GM23338 (cell line): ENCODE results near the gene PSMB10.

Experiments
- CREB1 ChIP-seq: fragments of 250-450 bp; sonication (Bioruptor Pico); IDR thresholded peaks from 2 replicates; pipeline ENCODE4 v1.5.0; 2020; ENCODE audit warnings: low read depth, mild to moderate bottlenecking, moderate library complexity
- CTCF ChIP-seq, 2 experiments: fragments of 200-600 bp in 1 of 2; sonication (generic) in 1 of 2; conservative IDR thresholded peaks; 2 replicates each; pipeline versions ENCODE4 v1.5.1 to v1.6.1; 2016 to 2017; ENCODE audit warnings: antibody characterized with exemption in 2 of 2, low read depth in 2 of 2, mild to moderate bottlenecking in 2 of 2, moderate library complexity in 1 of 2
- ETS1 ChIP-seq: IDR thresholded peaks from 2 replicates; pipeline ENCODE4 v1.6.1; 2016; ENCODE audit warnings: antibody characterized with exemption
- EZH2 ChIP-seq: fragments of 200-600 bp; sonication (generic); IDR thresholded peaks from one replicate; pipeline ENCODE4 v1.8.0; 2017; ENCODE audit warnings: antibody characterized with exemption, mild to moderate bottlenecking, low read depth; ENCODE audit not compliant: unreplicated experiment
- EZH2phosphoT487 ChIP-seq: fragments of 200-600 bp; sonication (generic); IDR thresholded peaks from one replicate; pipeline ENCODE4 v1.8.1; 2018; ENCODE audit warnings: antibody characterized with exemption; ENCODE audit not compliant: unreplicated experiment
- JUNB ChIP-seq: IDR thresholded peaks from one replicate; pipeline ENCODE4 v1.6.1; 2016; ENCODE audit warnings: antibody characterized with exemption; ENCODE audit not compliant: unreplicated experiment
- POLR2AphosphoS5 ChIP-seq: IDR thresholded peaks from 2 replicates; pipeline ENCODE4 v1.6.1; 2016; ENCODE audit warnings: antibody characterized with exemption, low read depth
- REST ChIP-seq: IDR thresholded peaks from one replicate; pipeline ENCODE4 v1.6.1; 2018; ENCODE audit warnings: antibody characterized with exemption; ENCODE audit not compliant: unreplicated experiment
- STAT1 ChIP-seq: IDR thresholded peaks from one replicate; pipeline ENCODE4 v1.6.1; 2016; ENCODE audit warnings: antibody characterized with exemption; ENCODE audit not compliant: unreplicated experiment
- ZNF114 ChIP-seq: fragments of 250-450 bp; sonication (Bioruptor Pico); IDR thresholded peaks from 2 replicates; pipeline ENCODE4 v1.5.0; 2020; ENCODE audit warnings: mild to moderate bottlenecking, moderate library complexity
- ZNF331 ChIP-seq: fragments of 250-450 bp; sonication (Bioruptor Pico); IDR thresholded peaks from 2 replicates; pipeline ENCODE4 v1.5.0; 2020; ENCODE audit warnings: low read depth, mild to moderate bottlenecking, moderate library complexity

GRCh38 chr16:67971111-67971510 lies 34.5 kb upstream of the PSMB10 start:
- TF ChIP-seq CTCF (conservative IDR thresholded peaks at IDR 0.05; ENCODE audit: low read depth in 2 of 2) (no peak), EZH2phosphoT487 (no peak), JUNB (no peak), POLR2AphosphoS5 (no peak), EZH2 (no peak), REST (no peak), ETS1 (no peak), ZNF331 (CRISPR knock-in tag) (no peak), STAT1 (no peak), ZNF114 (CRISPR knock-in tag) (no peak), CREB1 (CRISPR knock-in tag) (no peak)
